ENCODE data around the gene CMC1.

CMC1 gene

DNA sequence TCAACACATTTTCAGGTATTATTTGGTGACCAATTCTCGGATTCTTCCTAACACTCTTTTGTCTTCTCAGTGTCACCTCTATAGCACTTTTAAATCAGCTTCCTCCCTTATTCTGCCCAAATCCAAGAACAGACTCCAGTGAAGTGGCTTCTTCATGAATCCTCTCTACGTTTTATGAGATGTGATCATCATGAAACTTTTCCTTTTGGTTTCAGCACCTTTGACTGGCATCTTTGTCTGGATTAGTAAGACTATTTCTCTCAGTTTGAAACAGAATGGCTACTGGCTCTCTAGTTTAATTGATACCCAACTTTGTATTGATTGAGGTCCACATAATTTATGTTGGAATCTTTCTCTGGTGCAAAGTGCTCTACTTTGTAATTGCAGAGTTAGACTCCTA lies 45.6 kb downstream of the CMC1 start:
- Histone ChIP-seq H3K27ac (ENCODE audit: low read length) (no peak overlapping the region), H3K27me3 (ENCODE audit: insufficient read depth, low read length, poor library complexity) (no peaks in the 10 kb centered on the region), H3K9me3 (ENCODE audit: insufficient read depth, low read length, severe bottlenecking) (no peaks in the 10 kb centered on the region), H3K4me1 (ENCODE audit: insufficient read depth, low read length) (no peaks in the 10 kb centered on the region; the same call in 1 of the 2 replicates), H4K20me1 (ENCODE audit: insufficient read depth, low read length) (no peaks in the 10 kb centered on the region), H3K4me3 (ENCODE audit: low read depth in 1 of 2, low read length in 2 of 2) (no peak overlapping the region), H3K9ac (ENCODE audit: low read depth, low read length) (no peak overlapping the region), H3K36me3 (ENCODE audit: insufficient read depth, low read length) (0 out of 2 replicates have a peak, but pooled peaks cover 3% of the 10 kb centered on the region), H3K4me2 (ENCODE audit: insufficient read depth, low read length) (no peak overlapping the region), H2AFZ (ENCODE audit: low read depth, low read length) (no peak overlapping the region), H3K79me2 (ENCODE audit: insufficient read depth, low read length) (no peaks in the 10 kb centered on the region)
- ATAC-seq (ENCODE audit: insufficient read depth, low read depth) (no peak), DNase-seq (no peak)
- TF ChIP-seq CTCF (IDR thresholded peaks at IDR 0.05; ENCODE audit: borderline replicate concordance, extremely low read depth, low read length, poor library complexity, severe bottlenecking) (no peak), EZH2 (IDR thresholded peaks at IDR 0.05; ENCODE audit: borderline replicate concordance, low read depth, low read length, severe bottlenecking) (no peak)

GRCh38 chr3:28290863-28291300 lies 49.5 kb downstream of the CMC1 start:
- H3K4me1 ChIP-seq (ENCODE audit: insufficient read depth, low read length): peaks cover 15% of the 10 kb centered on the region

DNA sequence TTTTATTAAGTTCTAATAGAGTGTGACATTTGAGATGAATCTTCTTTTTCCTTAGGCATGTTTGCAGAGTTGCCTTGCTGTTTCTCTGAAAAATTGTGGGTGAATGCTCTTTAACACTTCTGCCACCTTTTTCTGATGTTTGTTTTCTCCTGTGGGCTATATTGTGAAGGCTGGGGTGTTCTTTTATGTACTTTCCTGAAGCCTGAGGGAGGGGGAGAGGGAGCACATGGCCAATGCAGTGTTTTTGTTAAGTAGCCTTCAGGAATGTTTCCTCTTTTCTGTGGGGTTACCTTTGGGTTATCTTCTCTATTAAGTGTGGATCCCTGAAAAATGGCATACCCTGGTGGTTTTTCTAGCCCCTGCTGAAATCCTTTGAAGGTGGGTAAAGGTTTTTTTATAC lies 50.2 kb downstream of the CMC1 start:
- ATAC-seq (ENCODE audit: insufficient read depth, low read depth) (no peak), DNase-seq (no peak)
- Histone ChIP-seq H3K9me3 (ENCODE audit: insufficient read depth, low read length, severe bottlenecking) (no peaks in the 10 kb centered on the region), H2AFZ (ENCODE audit: low read depth, low read length) (no peak overlapping the region), H3K4me1 (ENCODE audit: insufficient read depth, low read length) (peaks cover 17% of the 10 kb centered on the region), H3K27ac (ENCODE audit: low read length) (no peak overlapping the region), H3K9ac (ENCODE audit: low read depth, low read length) (no peak overlapping the region), H3K79me2 (ENCODE audit: insufficient read depth, low read length) (no peaks in the 10 kb centered on the region), H3K4me3 (ENCODE audit: low read depth in 1 of 2, low read length in 2 of 2) (no peak overlapping the region), H3K27me3 (ENCODE audit: insufficient read depth, low read length, poor library complexity) (no peaks in the 10 kb centered on the region), H3K4me2 (ENCODE audit: insufficient read depth, low read length) (no peak overlapping the region), H4K20me1 (ENCODE audit: insufficient read depth, low read length) (no peaks in the 10 kb centered on the region), H3K36me3 (ENCODE audit: insufficient read depth, low read length) (0 out of 2 replicates have a peak, but pooled peaks cover 3% of the 10 kb centered on the region)
- TF ChIP-seq EZH2 (IDR thresholded peaks at IDR 0.05; ENCODE audit: borderline replicate concordance, low read depth, low read length, severe bottlenecking) (no peak), CTCF (IDR thresholded peaks at IDR 0.05; ENCODE audit: borderline replicate concordance, extremely low read depth, low read length, poor library complexity, severe bottlenecking) (no peak)

More at GRCh38 chr3:28290863-28291300, 49.5 kb downstream of the CMC1 start:
- Histone ChIP-seq H3K4me3 (ENCODE audit: low read depth in 1 of 2, low read length in 2 of 2) (no peak overlapping the region), H3K27me3 (ENCODE audit: insufficient read depth, low read length, poor library complexity) (no peaks in the 10 kb centered on the region), H3K9me3 (ENCODE audit: insufficient read depth, low read length, severe bottlenecking) (no peaks in the 10 kb centered on the region), H3K79me2 (ENCODE audit: insufficient read depth, low read length) (no peaks in the 10 kb centered on the region), H3K4me2 (ENCODE audit: insufficient read depth, low read length) (no peak overlapping the region), H3K9ac (ENCODE audit: low read depth, low read length) (no peak overlapping the region), H3K36me3 (ENCODE audit: insufficient read depth, low read length) (0 out of 2 replicates have a peak, but pooled peaks cover 3% of the 10 kb centered on the region), H2AFZ (ENCODE audit: low read depth, low read length) (no peak overlapping the region), H4K20me1 (ENCODE audit: insufficient read depth, low read length) (no peaks in the 10 kb centered on the region), H3K27ac (ENCODE audit: low read length) (no peak overlapping the region)
- TF ChIP-seq EZH2 (IDR thresholded peaks at IDR 0.05; ENCODE audit: borderline replicate concordance, low read depth, low read length, severe bottlenecking): no peak
- no peak for TF ChIP-seq CTCF (IDR thresholded peaks at IDR 0.05; ENCODE audit: borderline replicate concordance, extremely low read depth, low read length, poor library complexity, severe bottlenecking)
- ATAC-seq (ENCODE audit: insufficient read depth, low read depth) (peak; percentile 51; the same call in 2 of the 3 replicates), DNase-seq (no peak)
